HCT116 (cell line): ENCODE data around the gene TNS2. TPM values are rescaled to one million over a fixed set of nuclear protein-coding genes. Genes with fewer than 3 reads are reported as not detected.

ENCODE experiments used
- ATAC-seq: fragments of 200-7000 bp; cut with Tn5 transposase; 2 replicates; pipeline ENCODE4 v1.9.1; 2020; ENCODE audit warnings: mild to moderate bottlenecking, moderate library complexity
- BruUV-seq: library from RNA; stranded (reverse); fragments of 400-500 nt; replicated peaks from 2 replicates; lab custom pipeline; 2021; lab: Mats Ljungman, UMichigan
- CTCF ChIA-PET: fragments of 300-600 bp; sonication (Branson Sonifier 250); formaldehyde crosslinking; loops from one replicate; lab custom pipeline; 2021; ENCODE audit warnings: antibody characterized with exemption; lab: Charles Lee
- POLR2A ChIA-PET: fragments of 300-600, 350-600 bp; sonication (Branson Sonifier 250); formaldehyde crosslinking; loops from one replicate; lab custom pipeline; 2021; ENCODE audit warnings: antibody characterized with exemption; lab: Charles Lee
- RAD21 ChIA-PET, 2 experiments: fragments of 300-600 bp; sonication (Branson Sonifier 250); formaldehyde crosslinking; loops; one replicate each; lab custom pipeline; 2023; ENCODE audit warnings: low total read pairs in 2 of 2; ENCODE audit not compliant: uncharacterized antibody in 2 of 2, unreplicated experiment in 2 of 2, low non-redundant PET in 1 of 2; lab: Charles Lee
- DNase-seq: peaks from one replicate; pipeline ENCODE4 v3.0.0-alpha.2; 2010; ENCODE audit warnings: low read depth, low spot score
- H2AFZ ChIP-seq: fragments of 200-600 bp; shearing (Covaris generic), sonication (generic); 2 replicates; pipeline ENCODE4 v1.6.1; 2017; ENCODE audit warnings: low read depth, mixed run types, mixed read lengths, antibody characterized with exemption, low read length; ENCODE audit not compliant: poor library complexity, severe bottlenecking
- H3K27ac ChIP-seq: 2 replicates; pipeline ENCODE4 v1.5.1; 2012; ENCODE audit warnings: low read depth, low read length
- H3K27me3 ChIP-seq: fragments of 200-600 bp; sonication (generic); 2 replicates; pipeline ENCODE4 v1.6.1; 2016; ENCODE audit warnings: mixed run types, low read length, mixed read lengths; ENCODE audit not compliant: insufficient read depth
- H3K36me3 ChIP-seq, 2 experiments: fragments of 200-500 bp in 1 of 2; fragments of 200-600 bp in 1 of 2; sonication (Bioruptor generic) in 1 of 2; sonication (generic) in 1 of 2; 2 replicates each; pipeline versions ENCODE4 v1.5.1 to v1.6.1; 2014 to 2016; ENCODE audit warnings: low read length in 2 of 2, inconsistent platforms in 1 of 2, mixed read lengths in 1 of 2, mixed run types in 1 of 2; ENCODE audit not compliant: insufficient read depth in 2 of 2, control insufficient read depth in 1 of 2
- H3K4me1 ChIP-seq, 2 experiments: fragments of 200-600 bp in 1 of 2; sonication (generic) in 1 of 2; 2 replicates each; pipeline versions ENCODE4 v1.5.1 to v1.6.1; 2012 to 2017; ENCODE audit warnings: low read length in 2 of 2, inconsistent platforms in 1 of 2, mild to moderate bottlenecking in 1 of 2, mixed read lengths in 1 of 2, mixed run types in 1 of 2, moderate library complexity in 1 of 2; ENCODE audit not compliant: insufficient read depth in 2 of 2, control insufficient read depth in 1 of 2
- H3K4me2 ChIP-seq: fragments of 200-600 bp; sonication (generic); 2 replicates; pipeline ENCODE4 v1.6.1; 2017; ENCODE audit warnings: mixed run types, low read length, mixed read lengths
- H3K4me3 ChIP-seq, 2 experiments: fragments of 200-600 bp in 1 of 2; sonication (generic) in 1 of 2; replicated peaks in 1 of 2; 2 replicates each; pipeline ENCODE4 v1.5.1; 2011 to 2016; ENCODE audit warnings: low read length in 2 of 2, control low read depth in 1 of 2, low read depth in 1 of 2, mild to moderate bottlenecking in 1 of 2, mixed read lengths in 1 of 2, mixed run types in 1 of 2
- H3K79me2 ChIP-seq: fragments of 200-600 bp; sonication (generic); 2 replicates; pipeline ENCODE4 v1.6.1; 2017; ENCODE audit warnings: mild to moderate bottlenecking, mixed run types, low read length, moderate library complexity, mixed read lengths; ENCODE audit not compliant: insufficient read depth
- H3K9ac ChIP-seq: fragments of 200-600 bp; sonication (generic); 2 replicates; pipeline ENCODE4 v1.6.1; 2016; ENCODE audit warnings: low read length, mixed read lengths
- H3K9me2 ChIP-seq: fragments of 200-600 bp; sonication (generic), shearing (Covaris generic); 2 replicates; pipeline ENCODE4 v1.6.1; 2017; ENCODE audit warnings: mixed run types, mild to moderate bottlenecking, moderate library complexity; ENCODE audit not compliant: insufficient read depth
- H3K9me3 ChIP-seq, 2 experiments: fragments of 200-500 bp in 1 of 2; fragments of 200-600 bp in 1 of 2; sonication (Bioruptor generic) in 1 of 2; sonication (generic) in 1 of 2; 2 replicates each; pipeline ENCODE4 v1.6.1; 2014 to 2017; ENCODE audit warnings: low read length in 2 of 2, mixed read lengths in 2 of 2, inconsistent platforms in 1 of 2, low read depth in 1 of 2, mild to moderate bottlenecking in 1 of 2, mixed run types in 1 of 2, moderate library complexity in 1 of 2; ENCODE audit not compliant: control insufficient read depth in 1 of 2, insufficient read depth in 1 of 2
- H4K20me1 ChIP-seq: fragments of 200-600 bp; sonication (generic), shearing (Covaris generic); 2 replicates; pipeline ENCODE4 v1.6.1; 2017; ENCODE audit warnings: mixed run types, mild to moderate bottlenecking, moderate library complexity; ENCODE audit not compliant: insufficient read depth
- CBX3 ChIP-seq: IDR thresholded peaks from 2 replicates; pipeline ENCODE4 v1.6.1; 2012; ENCODE audit warnings: low read depth
- EGR1 ChIP-seq: IDR thresholded peaks from 2 replicates; pipeline ENCODE4 v1.6.1; 2012; ENCODE audit warnings: low read depth
- EZH2 ChIP-seq: fragments of 200-600 bp; sonication (generic); IDR thresholded peaks from 2 replicates; pipeline ENCODE4 v1.6.1; 2017; ENCODE audit warnings: antibody characterized with exemption, mixed run types
- FOSL1 ChIP-seq: IDR thresholded peaks from 2 replicates; pipeline ENCODE4 v1.6.1; 2012; ENCODE audit warnings: low read depth
- MAX ChIP-seq: IDR thresholded peaks from 2 replicates; pipeline ENCODE4 v1.6.1; 2012
- POLR2A ChIP-seq: IDR thresholded peaks from 2 replicates; pipeline ENCODE4 v1.7.0; 2011; ENCODE audit warnings: borderline replicate concordance; ENCODE audit not compliant: insufficient read depth, insufficient read length; ENCODE audit errors: extremely low read depth
- POLR2AphosphoS5 ChIP-seq: IDR thresholded peaks from 2 replicates; pipeline ENCODE4 v1.6.1; 2011; ENCODE audit warnings: mild to moderate bottlenecking, low read depth, low read length, moderate library complexity
- RAD21 ChIP-seq: IDR thresholded peaks from 2 replicates; pipeline ENCODE4 v1.6.1; 2012; ENCODE audit warnings: low read depth, mild to moderate bottlenecking
- SIN3A ChIP-seq: IDR thresholded peaks from 2 replicates; pipeline ENCODE4 v1.6.1; 2012; ENCODE audit warnings: low read depth
- SP1 ChIP-seq: IDR thresholded peaks from 2 replicates; pipeline ENCODE4 v1.6.1; 2012; ENCODE audit warnings: low read depth
- SRF ChIP-seq: IDR thresholded peaks from 2 replicates; pipeline ENCODE4 v1.6.1; 2012; ENCODE audit warnings: low read depth
- YY1 ChIP-seq: IDR thresholded peaks from 2 replicates; pipeline ENCODE4 v1.6.1; 2011; ENCODE audit warnings: low read length, low read depth, moderate library complexity, mild to moderate bottlenecking; ENCODE audit not compliant: insufficient replicate concordance; ENCODE audit errors: extremely low read depth
- ZBTB33 ChIP-seq: IDR thresholded peaks from 2 replicates; pipeline ENCODE4 v1.6.1; 2011; ENCODE audit warnings: mild to moderate bottlenecking, low read length, moderate library complexity; ENCODE audit not compliant: insufficient replicate concordance; ENCODE audit errors: extremely low read depth
- ZNF274 ChIP-seq: fragments of 200-500 bp; sonication (Bioruptor generic); IDR thresholded peaks from 2 replicates; pipeline ENCODE4 v1.6.1; 2014; ENCODE audit warnings: mild to moderate bottlenecking, low read depth, low read length, inconsistent platforms
- intact Hi-C: fragments of 100-400 bp; cut with micrococcal nuclease; formaldehyde crosslinking; loops from 2 replicates; pipeline ENCODE4 v1.10.0; 2022
- total RNA-seq: library from RNA; stranded (reverse); gene quantifications from one replicate; pipeline ENCODE4 v1.2.1, GENCODE V29; 2021; ENCODE audit not compliant: unreplicated experiment
- TF ChIP-seq, protein P1 (sequence below): IDR thresholded peaks from 2 replicates; pipeline ENCODE4 v1.6.1; 2012

TNS2 gene
- total RNA-seq, 1 experiment from 2014 or later, result 25.7 TPM

GRCh38 chr12:53005986-53006809 lies 43.7 kb upstream of the TNS2 start, which contains the start of gene EIF4B:
TSS of gene EIF4B (plus strand) at chr12:53006456. CDS start at chr12:53006484, 28 bp downstream.
- CTCF ChIA-PET, result interaction anchor here (0.8 to 1.6 kb wide), 8 partner anchors 22 to 135 kb away, joined by 3 to 9 read pairs (median 4); no protein-coding TSS in a partner anchor
- intact Hi-C loops, result loop anchor here (5.0 kb wide), 1 partner anchor 41 kb away; no protein-coding TSS in a partner anchor
- ATAC-seq (peak; percentile 90), DNase-seq (peak; percentile 99)
- RAD21 ChIA-PET, result interaction anchor here in 1 of 2 experiments (0.8 kb wide), 1 partner anchor 47 kb away, joined by 4 read pairs; no protein-coding TSS in a partner anchor
- Histone ChIP-seq H3K4me3 (peak within 1 kb of the TSS; percentile 98), H3K9ac (peak within 1 kb of the TSS; percentile 100), H4K20me1 (peaks cover 20% of the 10 kb centered on the region; the same call in 1 of the 2 replicates), H3K4me1 (peaks cover 18 to 45% of the 10 kb centered on the region in 2 experiments), H3K9me2 (no peaks in the 10 kb centered on the region), H3K27me3 (no peaks in the 10 kb centered on the region), H3K36me3 (peaks cover 20 to 38% of the 10 kb centered on the region in 2 experiments), H3K27ac (peak within 1 kb of the TSS; percentile 98), H3K4me2 (peak within 1 kb of the TSS; percentile 88), H3K9me3 (no peaks in the 10 kb centered on the region), H3K79me2 (peaks cover 60% of the 10 kb centered on the region), H2AFZ (no peak within 1 kb of the TSS)
- TF ChIP-seq POLR2AphosphoS5 (peak; percentile 87), SRF (no peak), YY1 (peak; percentile 96), CBX3 (peak; percentile 83; the same call in 1 of the 2 replicates), POLR2A (peak; percentile 45), RAD21 (no peak), SP1 (peak; percentile 88), FOSL1 (no peak), ZNF274 (no peak), MAX (peak; percentile 97), EGR1 (peak; percentile 56), EZH2 (no peak), SIN3A (peak; percentile 92), ZBTB33 (no peak)
- TF ChIP-seq, protein P1, sequence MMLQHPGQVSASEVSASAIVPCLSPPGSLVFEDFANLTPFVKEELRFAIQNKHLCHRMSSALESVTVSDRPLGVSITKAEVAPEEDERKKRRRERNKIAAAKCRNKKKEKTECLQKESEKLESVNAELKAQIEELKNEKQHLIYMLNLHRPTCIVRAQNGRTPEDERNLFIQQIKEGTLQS, result no peak
- no TSS peak for BruUV-seq
- POLR2A ChIA-PET, result interaction anchor here (0.6 to 2.0 kb wide), 30 partner anchors 8 to 983 kb away, joined by 3 to 15 read pairs (median 4); partner anchors contain the start of genes CSAD, KRT18, KRT8 and SPRYD3
